H1 (cell line): ENCODE data around the gene NGEF.

Source experiments
- CTCF ChIP-seq, 3 experiments: IDR thresholded peaks; 1 replicate in 2 of 3; 2 replicates in 1 of 3; pipeline versions ENCODE4 v1.5.1 to v1.6.1; 2011; ENCODE audit warnings: low read length in 3 of 3, mild to moderate bottlenecking in 3 of 3, inconsistent platforms in 2 of 3, low read depth in 1 of 3, moderate library complexity in 1 of 3; ENCODE audit not compliant: insufficient read depth in 1 of 3; ENCODE audit errors: control extremely low read depth in 1 of 3
- POLR2AphosphoS5 ChIP-seq: IDR thresholded peaks from 2 replicates; pipeline ENCODE4 v1.6.1; 2011; ENCODE audit warnings: low read depth, low read length
- RAD21 ChIP-seq, 2 experiments: IDR thresholded peaks in 1 of 2; conservative IDR thresholded peaks in 1 of 2; 2 replicates each; pipeline ENCODE4 v1.6.1; 2011; ENCODE audit warnings: low read depth in 2 of 2, low read length in 2 of 2, improper control_type of control experiment in 1 of 2, inconsistent platforms in 1 of 2, mild to moderate bottlenecking in 1 of 2, moderate library complexity in 1 of 2

- no peak for TF ChIP-seq CTCF (IDR thresholded peaks at IDR 0.05; ENCODE audit: control extremely low read depth in 1 of 3, insufficient read depth in 1 of 3, low read depth in 1 of 3, low read length in 3 of 3)
- TF ChIP-seq RAD21 (IDR thresholded peaks at IDR 0.05 in 1 of 2, conservative IDR thresholded peaks at IDR 0.05 in 1 of 2; ENCODE audit: low read depth in 2 of 2, low read length in 2 of 2), result no peak
- no peak for TF ChIP-seq POLR2AphosphoS5
These were observed 29.5 kb upstream of the NGEF start for GRCh38 chr2:233042549-233042948.
